ENCODE data around the gene COL24A1.

COL24A1 gene

GRCh38 chr1:85943526-85943925 is 213.0 kb downstream of the COL24A1 start:
- Histone ChIP-seq H3K36me3 (no peaks in the 10 kb centered on the region), H3K27me3 (ENCODE audit: insufficient read depth, low read depth, severe bottlenecking) (no peaks in the 10 kb centered on the region), H3K4me3 (ENCODE audit: low read depth, low read length) (no peak overlapping the region), H3K27ac (no peak overlapping the region), H3K9me3 (ENCODE audit: severe bottlenecking) (no peaks in the 10 kb centered on the region)
- no peak for TF ChIP-seq CTCF (IDR thresholded peaks at IDR 0.05; ENCODE audit: low read depth, low read length)
- no peak for DNase-seq

- TF ChIP-seq CTCF (IDR thresholded peaks at IDR 0.05; ENCODE audit: low read depth, low read length), result no peak
- DNase-seq, result no peak
- Histone ChIP-seq H3K27ac (no peak overlapping the region), H3K27me3 (ENCODE audit: insufficient read depth, low read depth, severe bottlenecking) (no peaks in the 10 kb centered on the region), H3K36me3 (no peaks in the 10 kb centered on the region), H3K9me3 (ENCODE audit: severe bottlenecking) (no peaks in the 10 kb centered on the region), H3K4me3 (ENCODE audit: low read depth, low read length) (no peak overlapping the region)
These were observed 215.8 kb downstream of the COL24A1 start for GRCh38 chr1:85940656-85941306.

- H3K27me3 ChIP-seq (ENCODE audit: insufficient read depth, low read depth, severe bottlenecking), result no peaks in the 10 kb centered on the region
- H3K9me3 ChIP-seq (ENCODE audit: severe bottlenecking), result no peaks in the 10 kb centered on the region
- H3K27ac ChIP-seq, result no peak overlapping the region
- no peaks in the 10 kb centered on the region for H3K36me3 ChIP-seq
- DNase-seq, result no peak
- TF ChIP-seq CTCF (IDR thresholded peaks at IDR 0.05; ENCODE audit: low read depth, low read length), result no peak
- no peak overlapping the region for H3K4me3 ChIP-seq (ENCODE audit: low read depth, low read length)
These were observed 217.7 kb downstream of the COL24A1 start for GRCh38 chr1:85938829-85939228.

GRCh38 chr1:85936470-85936869 is 220.1 kb downstream of the COL24A1 start:
- Histone ChIP-seq H3K27me3 (ENCODE audit: insufficient read depth, low read depth, severe bottlenecking) (no peaks in the 10 kb centered on the region), H3K4me3 (ENCODE audit: low read depth, low read length) (no peak overlapping the region), H3K36me3 (no peaks in the 10 kb centered on the region), H3K27ac (no peak overlapping the region), H3K9me3 (ENCODE audit: severe bottlenecking) (no peaks in the 10 kb centered on the region)
- TF ChIP-seq CTCF (IDR thresholded peaks at IDR 0.05; ENCODE audit: low read depth, low read length), result no peak
- no peak for DNase-seq

GRCh38 chr1:85936057-85936456 is 220.5 kb downstream of the COL24A1 start:
- TF ChIP-seq CTCF (IDR thresholded peaks at IDR 0.05; ENCODE audit: low read depth, low read length), result no peak
- Histone ChIP-seq H3K36me3 (no peaks in the 10 kb centered on the region), H3K4me3 (ENCODE audit: low read depth, low read length) (no peak overlapping the region), H3K27me3 (ENCODE audit: insufficient read depth, low read depth, severe bottlenecking) (no peaks in the 10 kb centered on the region), H3K9me3 (ENCODE audit: severe bottlenecking) (no peaks in the 10 kb centered on the region), H3K27ac (no peak overlapping the region)
- no peak for DNase-seq

GRCh38 chr1:85935234-85935633 is 221.3 kb downstream of the COL24A1 start:
- DNase-seq, result no peak
- TF ChIP-seq CTCF (IDR thresholded peaks at IDR 0.05; ENCODE audit: low read depth, low read length), result no peak

More at GRCh38 chr1:85935234-85935633, 221.3 kb downstream of the COL24A1 start:
- H3K36me3 ChIP-seq, result no peaks in the 10 kb centered on the region
- H3K27me3 ChIP-seq (ENCODE audit: insufficient read depth, low read depth, severe bottlenecking), result no peaks in the 10 kb centered on the region
- no peaks in the 10 kb centered on the region for H3K9me3 ChIP-seq (ENCODE audit: severe bottlenecking)
- H3K27ac ChIP-seq, result no peak overlapping the region
- no peak overlapping the region for H3K4me3 ChIP-seq (ENCODE audit: low read depth, low read length)

Data from WERI-Rb-1 (cell line).